GM12892 (cell line): ENCODE results near the gene OPCML.

Experiments used
- POLR2A ChIP-seq: IDR thresholded peaks from 2 replicates; pipeline ENCODE4 v1.6.1; 2011; ENCODE audit warnings: low read depth, low read length, control low read depth
- TAF1 ChIP-seq: IDR thresholded peaks from 2 replicates; pipeline ENCODE4 v1.6.1; 2011; ENCODE audit warnings: low read depth, mild to moderate bottlenecking, control low read depth, low read length, borderline replicate concordance

- no peak for TF ChIP-seq POLR2A
- no peak for TF ChIP-seq TAF1
Measured at GRCh38 chr11:132822276-132822675, 710.0 kb downstream of the OPCML start.
